Osteoblast (primary cell): ENCODE data around the gene GALNT2. TPM values are rescaled to one million over a fixed set of nuclear protein-coding genes. Genes with fewer than 3 reads are reported as not detected.

Source experiments
- DNase-seq: peaks from one replicate; pipeline ENCODE4 v3.0.0; 2011; ENCODE audit warnings: low spot score, mixed read lengths; ENCODE audit not compliant: insufficient read length; ENCODE audit errors: missing footprints
- H2AFZ ChIP-seq: 2 replicates; pipeline ENCODE4 v1.6.0; 2011; ENCODE audit warnings: mild to moderate bottlenecking, low read length
- H3K27ac ChIP-seq: 2 replicates; pipeline ENCODE4 v1.5.1; 2011; ENCODE audit warnings: mild to moderate bottlenecking, low read depth, low read length, moderate library complexity
- H3K27me3 ChIP-seq: 2 replicates; pipeline ENCODE4 v1.6.0; 2012; ENCODE audit warnings: mild to moderate bottlenecking, control low read depth, inconsistent platforms, low read length, moderate library complexity; ENCODE audit not compliant: insufficient read depth
- H3K36me3 ChIP-seq: 2 replicates; pipeline ENCODE4 v1.5.1; 2011; ENCODE audit warnings: mild to moderate bottlenecking, low read length, control low read depth, moderate library complexity; ENCODE audit not compliant: insufficient read depth
- H3K4me1 ChIP-seq: 2 replicates; pipeline ENCODE4 v1.5.1; 2011; ENCODE audit warnings: mild to moderate bottlenecking, low read length, control low read depth, moderate library complexity; ENCODE audit not compliant: insufficient read depth
- H3K4me2 ChIP-seq: 2 replicates; pipeline ENCODE4 v1.6.0; 2011; ENCODE audit warnings: mild to moderate bottlenecking, low read length; ENCODE audit not compliant: insufficient read depth
- H3K4me3 ChIP-seq: fragments of 200-600 bp; sonication (generic); 3 replicates; pipeline ENCODE4 v1.5.1; 2012; ENCODE audit warnings: mild to moderate bottlenecking, low read length, inconsistent platforms; ENCODE audit not compliant: insufficient read depth
- H3K79me2 ChIP-seq: 2 replicates; pipeline ENCODE4 v1.6.0; 2012; ENCODE audit warnings: mild to moderate bottlenecking, low read length, control low read depth, inconsistent platforms; ENCODE audit not compliant: insufficient read depth
- H3K9me3 ChIP-seq: 2 replicates; pipeline ENCODE4 v1.5.1; 2011; ENCODE audit warnings: low read depth, low read length, control low read depth
- H4K20me1 ChIP-seq: 2 replicates; pipeline ENCODE4 v1.6.0; 2012; ENCODE audit warnings: mild to moderate bottlenecking, low read length, control low read depth; ENCODE audit not compliant: insufficient read depth
- total RNA-seq: library from RNA; depleted of rRNA; stranded (reverse); fragments of >200 nt; gene quantifications from 2 replicates; pipeline ENCODE4 v1.2.3, GENCODE V29; 2012
- TF ChIP-seq, protein P1 (sequence below): IDR thresholded peaks from 2 replicates; pipeline ENCODE4 v1.5.1; 2011; ENCODE audit warnings: mild to moderate bottlenecking, low read depth, low read length, moderate library complexity; ENCODE audit errors: extremely low read depth

The GALNT2 gene
- total RNA-seq, 1 donor: 83.2 TPM

DNA sequence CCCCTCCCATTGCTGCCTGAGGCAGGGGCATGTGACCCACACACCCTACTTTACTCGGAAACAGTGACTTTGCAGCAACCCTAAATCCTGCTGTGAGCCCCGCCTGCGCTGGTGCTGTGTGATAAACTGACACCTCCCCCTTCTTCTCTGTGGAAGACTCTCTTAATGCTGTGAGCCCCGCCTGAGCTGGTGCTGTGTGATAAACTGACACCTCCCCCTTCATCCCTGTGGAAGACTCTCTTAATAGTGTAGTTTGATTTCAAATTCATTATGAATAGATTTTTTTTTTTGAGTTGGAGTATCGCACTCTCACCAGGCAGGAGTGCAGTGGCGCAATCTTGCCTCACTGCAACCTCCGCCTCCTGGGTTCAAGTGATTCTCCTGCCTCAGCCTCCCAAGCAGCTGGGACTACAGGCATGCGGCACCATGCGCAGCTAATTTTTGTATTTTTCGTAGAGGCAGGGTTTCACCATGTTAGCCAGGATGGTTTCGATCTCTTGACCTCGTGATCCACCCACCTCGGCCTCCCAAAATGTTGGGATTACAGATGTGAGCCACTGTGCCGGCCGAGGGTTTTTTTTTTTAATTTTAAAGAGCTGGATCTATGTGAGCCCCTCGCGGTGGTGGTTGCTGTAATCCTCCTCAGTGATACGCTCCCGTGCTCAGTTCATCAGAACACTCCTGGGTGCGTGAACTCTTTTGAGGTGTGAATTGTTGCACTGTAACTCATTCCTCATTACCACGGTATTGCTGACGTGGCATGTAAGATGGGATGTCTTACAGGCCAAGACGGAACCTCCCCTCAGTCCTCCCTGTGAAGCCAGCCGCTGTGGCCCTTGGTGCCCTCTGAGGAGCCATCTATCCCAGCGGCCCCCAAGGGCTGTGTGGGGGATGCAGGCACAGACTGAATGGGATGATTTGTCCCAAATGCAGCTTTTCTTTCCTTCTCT is 60.3 kb downstream of the GALNT2 start:
- peaks cover 17% of the 10 kb centered on the region for H3K4me1 ChIP-seq
- no peaks in the 10 kb centered on the region for H3K9me3 ChIP-seq
- no peaks in the 10 kb centered on the region for H3K27me3 ChIP-seq
- no peak overlapping the region for H3K4me3 ChIP-seq
- H2AFZ ChIP-seq: no peak overlapping the region
- no peak overlapping the region for H3K27ac ChIP-seq
- DNase-seq: no peak
- no peak overlapping the region for H3K4me2 ChIP-seq
- H3K36me3 ChIP-seq: peaks cover 6% of the 10 kb centered on the region
- TF ChIP-seq, protein P1, sequence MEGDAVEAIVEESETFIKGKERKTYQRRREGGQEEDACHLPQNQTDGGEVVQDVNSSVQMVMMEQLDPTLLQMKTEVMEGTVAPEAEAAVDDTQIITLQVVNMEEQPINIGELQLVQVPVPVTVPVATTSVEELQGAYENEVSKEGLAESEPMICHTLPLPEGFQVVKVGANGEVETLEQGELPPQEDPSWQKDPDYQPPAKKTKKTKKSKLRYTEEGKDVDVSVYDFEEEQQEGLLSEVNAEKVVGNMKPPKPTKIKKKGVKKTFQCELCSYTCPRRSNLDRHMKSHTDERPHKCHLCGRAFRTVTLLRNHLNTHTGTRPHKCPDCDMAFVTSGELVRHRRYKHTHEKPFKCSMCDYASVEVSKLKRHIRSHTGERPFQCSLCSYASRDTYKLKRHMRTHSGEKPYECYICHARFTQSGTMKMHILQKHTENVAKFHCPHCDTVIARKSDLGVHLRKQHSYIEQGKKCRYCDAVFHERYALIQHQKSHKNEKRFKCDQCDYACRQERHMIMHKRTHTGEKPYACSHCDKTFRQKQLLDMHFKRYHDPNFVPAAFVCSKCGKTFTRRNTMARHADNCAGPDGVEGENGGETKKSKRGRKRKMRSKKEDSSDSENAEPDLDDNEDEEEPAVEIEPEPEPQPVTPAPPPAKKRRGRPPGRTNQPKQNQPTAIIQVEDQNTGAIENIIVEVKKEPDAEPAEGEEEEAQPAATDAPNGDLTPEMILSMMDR: no peak
- H4K20me1 ChIP-seq: peaks cover 79% of the 10 kb centered on the region
- peaks cover 98% of the 10 kb centered on the region for H3K79me2 ChIP-seq

DNA sequence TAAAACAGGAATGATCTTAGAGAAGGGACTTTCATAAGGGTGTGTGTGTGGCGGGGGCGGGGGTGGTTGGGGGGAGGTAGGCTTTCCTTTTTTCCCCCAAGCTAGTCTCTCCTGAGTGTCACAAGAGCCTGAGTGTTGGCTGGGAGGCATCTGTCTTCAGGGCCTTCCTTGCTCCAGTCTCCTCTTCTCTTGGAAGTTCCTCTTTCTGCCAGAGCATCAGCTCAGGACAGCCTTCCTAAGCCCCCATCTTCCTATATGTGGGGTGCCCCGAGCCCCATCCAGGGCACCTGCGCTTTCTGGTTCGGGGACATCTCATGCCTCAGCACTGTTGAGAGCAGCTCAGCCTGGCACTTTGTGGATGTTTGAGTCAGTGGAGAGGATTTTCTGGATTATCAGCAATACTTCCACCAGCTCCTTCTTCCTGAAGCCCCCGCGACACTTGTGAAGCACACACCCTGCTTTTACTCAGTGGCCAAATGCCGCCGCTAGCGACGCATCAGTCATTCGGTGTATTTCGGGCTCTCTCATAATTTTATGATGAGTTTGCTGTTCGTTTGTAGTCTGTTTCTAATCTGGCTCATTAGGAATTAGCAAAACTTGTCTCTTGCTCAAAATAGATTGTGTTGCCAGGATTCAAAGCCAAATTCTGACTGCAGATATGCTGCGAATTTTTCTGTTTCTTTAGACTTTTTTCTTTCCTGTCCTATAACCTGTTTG is 61.7 kb downstream of the GALNT2 start:
- H3K27ac ChIP-seq: no peak overlapping the region
- H3K4me3 ChIP-seq: no peak overlapping the region
- no peaks in the 10 kb centered on the region for H3K9me3 ChIP-seq
- no peak for DNase-seq
- H3K36me3 ChIP-seq: peaks cover 6% of the 10 kb centered on the region
- no peak overlapping the region for H3K4me2 ChIP-seq
- TF ChIP-seq, protein P1: no peak
- peaks cover 16% of the 10 kb centered on the region for H3K4me1 ChIP-seq
- peaks cover 71% of the 10 kb centered on the region for H4K20me1 ChIP-seq
- no peaks in the 10 kb centered on the region for H3K27me3 ChIP-seq
- H2AFZ ChIP-seq: no peak overlapping the region
- peaks cover 95% of the 10 kb centered on the region for H3K79me2 ChIP-seq

DNA sequence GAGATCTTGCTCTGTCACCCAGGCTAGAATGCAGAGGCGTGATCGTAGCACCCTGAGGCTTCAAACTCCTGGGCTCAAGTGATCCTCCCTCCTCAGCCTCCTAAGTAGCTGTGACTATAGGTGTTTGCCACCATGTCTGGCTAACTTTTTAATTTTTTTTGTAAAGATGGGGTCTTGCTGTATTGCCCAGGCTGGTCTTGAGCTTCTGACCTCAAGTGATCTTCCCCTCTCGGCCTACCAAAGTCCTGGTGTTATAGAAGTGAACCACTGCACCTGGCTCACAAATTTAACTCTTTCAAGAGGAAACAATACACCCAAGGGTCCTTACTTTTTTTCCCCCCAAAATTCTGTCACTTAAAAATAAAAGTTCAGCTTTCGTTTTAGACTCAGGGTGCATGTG is 62.3 kb downstream of the GALNT2 start:
- no peak overlapping the region for H3K4me2 ChIP-seq
- no peaks in the 10 kb centered on the region for H3K9me3 ChIP-seq
- no peak overlapping the region for H3K27ac ChIP-seq
- peaks cover 14% of the 10 kb centered on the region for H3K4me1 ChIP-seq
- DNase-seq: no peak
- H4K20me1 ChIP-seq: peaks cover 66% of the 10 kb centered on the region
- TF ChIP-seq, protein P1: no peak
- peaks cover 6% of the 10 kb centered on the region for H3K36me3 ChIP-seq
- H3K4me3 ChIP-seq: no peak overlapping the region
- no peak overlapping the region for H2AFZ ChIP-seq
- peaks cover 93% of the 10 kb centered on the region for H3K79me2 ChIP-seq
- H3K27me3 ChIP-seq: no peaks in the 10 kb centered on the region
